ENCODE results near the gene GPR68. TPM values are rescaled to one million over a fixed set of nuclear protein-coding genes. Genes with fewer than 3 reads are reported as not detected.
"Not testable (repeated sequence)": the region's sequence is repeated elsewhere in the genome, so short reads cannot be mapped to it uniquely, and the experiment has no call there.

GPR68 gene
- total RNA-seq, 2 donors from 2014 or later = 36.8 to 44.8 TPM

DNA sequence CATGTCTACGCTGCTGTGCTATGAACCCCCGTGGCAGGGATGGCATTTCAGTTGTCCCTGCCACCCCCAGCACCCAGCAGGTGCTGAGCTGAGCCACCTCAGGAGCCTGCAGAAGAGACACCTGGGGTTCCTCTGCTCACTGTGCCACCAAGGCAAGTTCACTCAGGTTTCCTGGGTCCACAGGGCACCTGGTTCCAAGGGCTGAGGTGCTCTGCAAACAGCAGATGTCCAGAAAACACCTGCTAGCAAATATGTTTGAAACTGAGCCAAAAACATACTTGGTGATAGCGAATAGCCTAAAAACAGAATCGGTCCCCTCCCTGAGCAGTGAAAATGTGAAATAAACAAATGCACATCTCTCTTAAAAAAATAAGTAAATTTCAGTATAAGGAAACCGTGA, 35.6 kb upstream of the GPR68 start:
- Mint-ChIP-seq H3K27ac (peak overlapping the region; percentile 50), H3K36me3 (ENCODE audit: low read depth) (peaks cover 97% of the 10 kb centered on the region), H3K9me3 (no peaks in the 10 kb centered on the region), H3K27me3 (no peaks in the 10 kb centered on the region), H3K4me1 (no peaks in the 10 kb centered on the region), H3K4me3 (no peak overlapping the region)
- no peak for ATAC-seq (replicated peaks)

DNA sequence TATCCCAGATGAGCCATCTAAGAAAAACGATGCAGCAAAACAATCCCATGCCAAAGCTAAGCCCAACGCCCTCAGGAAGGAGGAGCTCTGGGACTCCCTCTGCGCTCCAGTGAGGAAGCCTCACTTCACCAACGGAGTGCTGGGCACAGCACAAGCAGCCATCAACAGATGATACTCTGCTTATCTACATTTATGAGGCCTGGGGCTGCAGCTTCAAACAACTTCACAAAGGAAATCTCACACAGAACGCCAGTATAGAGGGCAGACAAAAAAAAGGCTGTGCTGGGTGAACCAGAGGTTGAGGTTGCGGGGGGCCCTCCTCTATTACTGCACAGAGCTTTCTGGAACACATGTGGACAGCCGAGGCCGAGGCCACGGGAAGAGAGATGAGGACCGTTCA, 34.9 kb upstream of the GPR68 start:
- Mint-ChIP-seq H3K27ac (peak overlapping the region; percentile 50), H3K27me3 (no peaks in the 10 kb centered on the region), H3K4me1 (no peaks in the 10 kb centered on the region), H3K9me3 (no peaks in the 10 kb centered on the region), H3K4me3 (no peak overlapping the region), H3K36me3 (ENCODE audit: low read depth) (peaks cover 97% of the 10 kb centered on the region)
- ATAC-seq (replicated peaks) = no peak

DNA sequence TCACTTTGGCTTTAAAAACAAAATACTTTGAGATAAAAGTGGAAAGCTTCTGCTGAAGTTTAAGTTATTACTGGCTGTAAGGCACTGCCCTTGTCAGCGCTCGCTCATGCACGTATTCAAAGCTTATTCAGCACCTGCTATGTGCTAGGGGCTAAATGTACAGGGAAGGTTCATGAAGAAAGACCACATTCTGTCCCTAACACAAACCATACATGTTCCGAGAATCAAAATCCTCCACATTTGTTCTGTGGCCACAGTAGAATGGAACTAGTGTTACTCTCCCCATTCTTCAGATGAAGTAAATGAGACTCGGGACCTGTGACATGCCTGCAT, 33.8 kb upstream of the GPR68 start:
- ATAC-seq (replicated peaks) = no peak
- no peaks in the 10 kb centered on the region for H3K4me1 Mint-ChIP-seq
- H3K27me3 Mint-ChIP-seq = no peaks in the 10 kb centered on the region
- H3K4me3 Mint-ChIP-seq = no peak overlapping the region
- H3K36me3 Mint-ChIP-seq (ENCODE audit: low read depth) = peaks cover 97% of the 10 kb centered on the region
- no peaks in the 10 kb centered on the region for H3K9me3 Mint-ChIP-seq
- H3K27ac Mint-ChIP-seq = no peak overlapping the region

DNA sequence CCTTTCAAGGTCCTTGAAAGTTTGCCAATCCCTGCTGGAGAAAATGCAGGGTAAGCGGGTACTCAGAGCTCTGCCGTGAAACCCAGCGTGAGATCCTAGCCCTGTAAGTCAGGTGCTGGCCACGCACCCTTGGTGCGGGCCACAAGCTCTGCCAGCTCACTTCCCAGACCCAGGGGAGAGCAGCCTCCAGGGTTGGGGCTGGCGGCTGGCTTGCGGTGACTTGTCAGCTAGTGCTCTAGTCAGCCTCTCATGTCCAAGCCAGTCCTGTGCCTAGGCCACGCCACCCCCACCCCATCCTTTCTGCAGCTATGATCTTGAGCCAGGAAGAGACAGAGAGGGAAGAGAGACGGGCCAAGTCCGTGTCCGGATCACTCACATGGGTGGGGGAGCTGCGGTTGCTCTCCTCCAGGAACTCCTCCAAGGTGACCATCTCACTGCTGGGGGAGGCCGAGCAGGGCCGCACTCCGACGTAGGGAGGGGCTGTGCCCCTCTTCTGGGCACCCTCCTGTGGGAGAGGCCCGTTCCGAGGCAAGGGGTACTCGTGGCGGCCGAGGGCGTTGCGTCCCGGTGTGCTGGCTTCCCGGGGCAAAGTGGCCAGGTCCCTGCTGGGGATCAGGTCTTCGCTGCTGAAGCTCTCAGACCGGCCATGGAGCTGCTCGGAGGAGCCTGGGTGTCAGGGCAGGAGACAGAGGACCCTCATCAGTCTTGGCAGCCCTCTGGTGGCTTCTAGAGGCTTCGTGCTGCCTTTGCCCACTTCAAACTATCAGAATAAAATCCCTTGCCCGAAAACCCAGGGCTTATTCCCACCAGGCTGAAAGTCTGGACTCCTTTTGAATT, 33.3 kb upstream of the GPR68 start:
- Mint-ChIP-seq H3K9me3 (no peaks in the 10 kb centered on the region), H3K36me3 (ENCODE audit: low read depth) (peaks cover 95% of the 10 kb centered on the region), H3K4me1 (no peaks in the 10 kb centered on the region), H3K4me3 (no peak overlapping the region), H3K27ac (no peak overlapping the region), H3K27me3 (no peaks in the 10 kb centered on the region)
- no peak for ATAC-seq (replicated peaks)

DNA sequence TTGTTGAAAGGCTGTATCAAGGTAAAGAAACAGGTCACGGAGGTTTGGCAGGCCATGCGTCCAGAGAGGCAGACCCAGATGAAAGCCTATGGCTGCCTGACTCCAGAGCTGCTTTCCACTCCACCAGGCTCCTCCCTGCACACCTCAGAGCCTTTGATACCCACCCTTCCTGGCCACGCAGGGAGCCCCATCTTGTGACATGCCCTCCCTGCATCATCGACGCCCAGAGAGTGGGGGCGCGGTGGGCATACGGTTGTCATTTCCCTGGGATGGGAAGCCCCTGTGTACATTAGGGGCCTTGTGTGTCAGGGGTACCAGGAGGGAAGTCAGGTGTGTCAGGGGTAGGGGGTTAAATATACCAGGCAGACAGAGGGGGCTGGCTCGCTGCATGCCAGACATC, 30.3 kb upstream of the GPR68 start:
- H3K36me3 Mint-ChIP-seq (ENCODE audit: low read depth) = peaks cover 90% of the 10 kb centered on the region
- H3K4me1 Mint-ChIP-seq = peaks cover 3% of the 10 kb centered on the region
- H3K27ac Mint-ChIP-seq = peak overlapping the region; percentile 67
- H3K4me3 Mint-ChIP-seq = no peak overlapping the region
- no peaks in the 10 kb centered on the region for H3K27me3 Mint-ChIP-seq
- ATAC-seq (replicated peaks) = no peak
- no peaks in the 10 kb centered on the region for H3K9me3 Mint-ChIP-seq

DNA sequence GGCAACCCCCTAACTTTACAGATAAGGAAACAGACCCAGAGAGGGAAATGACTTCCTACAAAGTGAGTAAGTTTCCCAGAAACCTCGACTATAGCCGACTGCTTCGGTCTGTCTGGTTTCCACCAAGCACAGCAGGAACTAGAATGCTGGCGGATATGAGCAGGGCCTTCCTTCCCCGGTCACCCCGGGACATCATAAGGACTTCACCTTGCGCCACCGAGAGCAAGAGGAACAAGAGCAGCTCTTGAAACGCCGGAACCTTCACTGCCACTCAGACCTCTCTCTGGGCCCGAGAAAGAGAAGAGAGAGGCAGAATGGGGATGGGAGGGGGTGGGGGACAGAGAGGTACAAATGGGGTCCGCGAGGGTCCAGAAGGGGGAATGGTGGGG, 29.4 kb upstream of the GPR68 start:
- ATAC-seq (replicated peaks) = no peak
- Mint-ChIP-seq H3K9me3 (no peaks in the 10 kb centered on the region), H3K4me1 (peaks cover 11% of the 10 kb centered on the region), H3K36me3 (ENCODE audit: low read depth) (peaks cover 90% of the 10 kb centered on the region), H3K4me3 (no peak overlapping the region), H3K27me3 (no peaks in the 10 kb centered on the region), H3K27ac (no peak overlapping the region)

DNA sequence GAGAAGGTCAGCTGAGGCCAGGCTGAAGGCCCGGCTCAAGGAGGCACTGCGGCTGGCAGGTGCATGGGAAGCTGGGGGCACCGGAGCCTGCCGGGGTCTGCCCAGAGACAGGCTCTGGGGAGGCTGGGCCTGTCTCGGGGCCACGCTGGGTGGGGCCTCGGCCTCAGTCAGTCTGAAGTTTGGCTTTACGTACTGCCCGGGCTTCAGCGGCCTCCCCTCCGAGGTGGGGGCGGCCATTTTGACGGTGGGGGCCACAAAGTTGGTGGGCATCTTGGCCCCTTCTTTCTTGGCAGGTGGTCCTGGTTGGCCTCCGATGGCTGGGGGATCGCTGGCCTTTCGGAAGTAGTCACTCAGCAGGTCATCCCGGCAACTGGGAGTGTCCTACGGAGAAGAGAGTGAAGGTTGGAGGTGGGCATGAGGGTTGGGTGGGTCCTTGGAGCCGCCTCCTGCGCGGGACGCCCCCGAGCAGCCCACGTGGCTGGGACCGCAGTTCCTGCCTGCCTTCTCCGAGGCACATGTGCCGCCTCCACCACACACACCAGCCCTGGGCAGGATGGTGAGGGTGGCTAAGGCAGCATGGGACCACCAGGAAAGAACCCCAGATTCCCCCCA, 28.9 kb upstream of the GPR68 start:
- peaks cover 85% of the 10 kb centered on the region for H3K36me3 Mint-ChIP-seq (ENCODE audit: low read depth)
- H3K27ac Mint-ChIP-seq = no peak overlapping the region
- peaks cover 11% of the 10 kb centered on the region for H3K4me1 Mint-ChIP-seq
- H3K27me3 Mint-ChIP-seq = no peaks in the 10 kb centered on the region
- H3K4me3 Mint-ChIP-seq = no peak overlapping the region
- ATAC-seq (replicated peaks) = no peak
- H3K9me3 Mint-ChIP-seq = no peaks in the 10 kb centered on the region

DNA sequence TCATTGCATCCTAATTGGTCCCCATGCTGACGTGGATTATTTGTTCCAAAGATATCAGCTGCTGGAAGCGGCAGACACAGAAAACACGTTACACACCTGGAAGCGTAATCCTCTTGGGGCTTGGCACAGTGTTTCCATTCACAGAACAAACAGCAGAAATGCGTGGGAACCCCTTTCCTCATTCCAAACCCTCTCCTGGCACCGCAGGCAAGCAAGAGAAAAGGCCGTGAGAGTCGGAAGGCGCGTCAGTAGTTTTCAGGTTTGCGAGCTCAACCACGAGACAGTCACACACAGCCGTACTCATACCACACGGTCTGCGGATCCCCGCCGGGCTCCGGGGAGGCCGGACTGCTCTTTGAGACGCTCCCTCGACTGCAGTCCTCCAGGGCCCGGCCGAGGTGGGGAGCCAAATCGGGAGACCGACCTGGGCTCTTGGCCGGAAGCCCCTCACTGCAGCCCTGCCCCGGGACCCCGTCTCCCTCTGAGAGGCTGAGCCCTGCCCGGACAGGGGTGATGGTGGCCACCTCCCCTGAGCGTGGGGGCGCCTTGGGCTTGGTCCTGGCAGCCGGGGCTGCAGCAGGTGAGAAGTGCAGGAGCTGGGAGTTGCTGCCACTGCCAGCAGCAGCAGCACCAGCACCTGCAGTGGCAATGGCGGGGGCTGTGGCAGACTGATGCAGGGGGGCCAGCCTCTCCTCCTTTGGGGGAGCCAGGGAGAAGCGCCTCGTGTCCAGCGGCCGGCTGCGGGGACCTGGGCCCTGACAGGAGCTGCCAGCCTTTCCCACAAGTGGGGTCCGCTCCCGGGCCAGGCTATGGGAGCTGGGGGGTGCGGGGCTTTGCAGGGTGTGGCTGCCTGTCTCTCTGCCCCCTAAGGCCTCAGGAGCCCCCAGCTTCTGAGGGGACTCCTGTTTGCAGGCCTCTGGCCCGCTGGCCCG, 28.1 kb upstream of the GPR68 start:
- Mint-ChIP-seq H3K4me3 (no peak overlapping the region), H3K36me3 (ENCODE audit: low read depth) (peaks cover 78% of the 10 kb centered on the region), H3K9me3 (no peaks in the 10 kb centered on the region), H3K27me3 (no peaks in the 10 kb centered on the region), H3K27ac (peak overlapping the region; percentile 13), H3K4me1 (peaks cover 11% of the 10 kb centered on the region)
- no peak for ATAC-seq (replicated peaks)

DNA sequence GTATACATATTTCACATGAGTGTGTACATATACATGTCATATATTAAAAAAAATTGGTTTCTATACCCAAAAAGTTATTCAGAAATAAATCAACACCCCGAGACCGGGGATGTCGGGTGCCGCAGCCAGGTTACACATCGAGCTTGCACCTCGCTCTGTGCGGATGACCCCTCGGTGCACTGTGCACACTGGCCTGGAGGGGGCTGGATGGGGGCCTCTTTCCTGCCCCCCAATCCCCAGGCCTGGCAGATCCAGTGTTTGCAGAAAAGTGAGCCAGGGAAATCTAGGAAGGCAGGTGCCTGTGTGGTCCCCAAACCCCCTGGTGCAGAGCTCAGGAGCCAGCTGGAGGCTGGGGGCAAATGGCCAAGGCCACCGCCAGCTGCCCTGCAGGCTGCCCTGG, 27.1 kb upstream of the GPR68 start:
- no peaks in the 10 kb centered on the region for H3K9me3 Mint-ChIP-seq
- H3K27me3 Mint-ChIP-seq = no peaks in the 10 kb centered on the region
- H3K4me3 Mint-ChIP-seq = no peak overlapping the region
- ATAC-seq (replicated peaks) = no peak
- H3K27ac Mint-ChIP-seq = no peak overlapping the region
- H3K36me3 Mint-ChIP-seq (ENCODE audit: low read depth) = peaks cover 68% of the 10 kb centered on the region
- H3K4me1 Mint-ChIP-seq = peaks cover 11% of the 10 kb centered on the region

DNA sequence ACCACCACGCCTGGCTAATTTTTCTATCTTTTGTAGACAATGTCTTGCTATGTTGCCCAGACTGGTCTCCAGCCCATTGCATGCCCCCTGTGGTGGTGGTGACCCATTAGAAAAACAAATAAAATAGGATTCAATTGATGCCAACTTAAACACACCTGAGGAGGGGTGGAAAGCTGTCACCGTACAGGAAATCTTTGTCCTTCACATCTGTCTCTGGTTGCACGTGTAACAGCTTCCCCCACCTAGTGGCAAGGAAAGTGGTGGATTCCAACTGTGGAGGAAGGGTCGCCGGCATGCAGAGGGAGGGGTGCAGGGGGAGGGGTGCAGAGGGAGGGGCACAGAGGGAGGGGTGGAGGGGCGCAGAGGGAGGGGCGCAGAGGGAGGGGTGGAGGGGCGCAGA, 26.1 kb upstream of the GPR68 start:
- Mint-ChIP-seq H3K4me1 (peaks cover 15% of the 10 kb centered on the region), H3K36me3 (ENCODE audit: low read depth) (peaks cover 60% of the 10 kb centered on the region), H3K4me3 (no peak overlapping the region), H3K27me3 (no peaks in the 10 kb centered on the region), H3K9me3 (no peaks in the 10 kb centered on the region), H3K27ac (peak overlapping the region; percentile 82)
- no peak for ATAC-seq (replicated peaks)

DNA sequence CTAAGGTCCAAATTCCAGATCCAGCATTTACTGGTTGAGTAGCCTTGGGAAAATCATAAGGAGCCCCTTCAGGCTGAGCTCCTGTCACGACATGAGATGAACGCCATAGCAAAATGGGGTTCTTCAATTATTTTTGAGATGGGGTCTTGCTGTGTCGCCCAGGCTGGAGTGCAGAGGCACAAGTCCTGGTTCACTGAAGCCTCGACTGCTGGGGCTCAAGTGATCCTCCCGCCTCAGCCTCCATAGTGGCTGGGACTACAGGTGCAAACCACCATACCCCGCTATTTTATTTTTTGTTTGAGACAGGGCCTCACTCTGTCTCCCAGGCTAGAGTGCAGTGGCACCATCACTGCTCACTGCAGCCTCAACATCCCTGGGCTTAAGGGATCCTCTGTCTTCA, 25.7 kb upstream of the GPR68 start:
- H3K27ac Mint-ChIP-seq = peak overlapping the region; percentile 82
- no peak overlapping the region for H3K4me3 Mint-ChIP-seq
- peaks cover 56% of the 10 kb centered on the region for H3K36me3 Mint-ChIP-seq (ENCODE audit: low read depth)
- peaks cover 15% of the 10 kb centered on the region for H3K4me1 Mint-ChIP-seq
- H3K9me3 Mint-ChIP-seq = no peaks in the 10 kb centered on the region
- no peak for ATAC-seq (replicated peaks)
- no peaks in the 10 kb centered on the region for H3K27me3 Mint-ChIP-seq

DNA sequence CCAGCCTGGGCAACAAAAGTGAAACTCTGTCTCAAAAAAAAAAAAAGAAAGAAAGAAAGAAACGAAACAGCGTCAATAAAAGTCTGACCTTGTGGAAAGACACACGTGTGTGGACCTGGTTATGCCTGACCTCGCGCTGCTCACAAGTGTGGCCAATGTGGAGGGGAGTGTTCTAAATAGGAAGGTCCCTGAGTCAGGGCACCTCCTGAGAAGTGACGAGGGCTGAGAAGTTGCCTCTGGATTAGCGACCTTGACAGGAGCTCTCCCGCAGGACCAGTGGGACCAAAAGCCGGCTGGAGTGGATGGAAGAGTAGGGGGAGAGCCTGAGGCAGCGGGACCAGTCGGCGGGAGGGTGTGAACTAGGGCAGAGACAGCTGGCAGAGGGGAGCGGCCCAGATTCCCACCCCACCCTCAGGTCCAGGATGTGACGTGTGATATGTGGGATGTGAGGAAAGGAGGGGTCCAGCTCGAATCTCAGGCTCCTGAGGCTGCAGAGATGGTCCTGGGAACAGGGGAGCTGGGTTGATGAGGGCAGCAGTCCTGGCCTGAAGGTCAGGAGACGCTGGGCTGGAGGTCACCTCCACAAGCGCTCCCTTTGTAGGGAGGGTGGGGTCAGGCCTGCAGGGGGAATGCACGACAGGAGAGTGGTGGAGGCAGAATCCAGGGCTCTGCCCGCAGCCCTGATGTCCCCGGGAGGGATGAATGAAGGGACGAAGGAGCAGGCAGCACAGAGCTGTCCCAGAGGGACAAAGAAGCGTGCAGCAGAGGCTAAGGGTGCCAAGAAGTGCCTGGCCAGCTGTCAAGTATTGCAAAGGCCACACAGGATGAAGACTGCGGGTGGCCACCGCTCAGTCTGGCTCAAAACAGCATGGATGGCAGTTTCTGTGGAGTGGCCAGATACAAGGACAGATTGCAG, 24.8 kb upstream of the GPR68 start:
- peaks cover 15% of the 10 kb centered on the region for H3K4me1 Mint-ChIP-seq
- peak overlapping the region; percentile 82 for H3K27ac Mint-ChIP-seq
- no peaks in the 10 kb centered on the region for H3K27me3 Mint-ChIP-seq
- no peaks in the 10 kb centered on the region for H3K9me3 Mint-ChIP-seq
- no peak for ATAC-seq (replicated peaks)
- H3K36me3 Mint-ChIP-seq (ENCODE audit: low read depth) = peaks cover 48% of the 10 kb centered on the region
- H3K4me3 Mint-ChIP-seq = no peak overlapping the region

DNA sequence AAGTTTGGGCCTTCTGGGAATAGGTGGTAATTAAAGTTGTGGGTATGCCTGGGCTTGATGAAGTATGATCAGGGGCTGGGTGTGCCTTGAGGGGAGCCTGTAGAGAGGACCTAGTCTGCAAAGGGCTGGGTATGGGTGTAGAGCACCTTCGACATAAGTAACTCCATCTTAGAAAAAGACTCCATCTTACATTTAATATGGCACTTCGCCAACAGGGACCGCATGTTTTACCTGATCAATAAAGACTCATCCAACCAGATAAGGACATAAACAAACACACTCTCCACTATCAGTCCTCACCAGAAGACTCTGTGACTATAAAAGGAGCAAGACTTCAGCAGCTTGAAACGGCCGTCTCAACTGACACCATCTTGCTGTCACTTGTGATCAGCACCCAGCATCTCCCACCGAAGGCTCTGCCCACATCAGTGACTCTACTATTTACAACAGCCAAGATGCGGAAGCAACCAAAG, 23.5 kb upstream of the GPR68 start:
- Mint-ChIP-seq H3K27me3 (no peaks in the 10 kb centered on the region), H3K4me3 (no peak overlapping the region), H3K9me3 (no peaks in the 10 kb centered on the region), H3K36me3 (ENCODE audit: low read depth) (peaks cover 37% of the 10 kb centered on the region), H3K27ac (peak overlapping the region; percentile 6), H3K4me1 (peaks cover 23% of the 10 kb centered on the region)
- no peak for ATAC-seq (replicated peaks)

DNA sequence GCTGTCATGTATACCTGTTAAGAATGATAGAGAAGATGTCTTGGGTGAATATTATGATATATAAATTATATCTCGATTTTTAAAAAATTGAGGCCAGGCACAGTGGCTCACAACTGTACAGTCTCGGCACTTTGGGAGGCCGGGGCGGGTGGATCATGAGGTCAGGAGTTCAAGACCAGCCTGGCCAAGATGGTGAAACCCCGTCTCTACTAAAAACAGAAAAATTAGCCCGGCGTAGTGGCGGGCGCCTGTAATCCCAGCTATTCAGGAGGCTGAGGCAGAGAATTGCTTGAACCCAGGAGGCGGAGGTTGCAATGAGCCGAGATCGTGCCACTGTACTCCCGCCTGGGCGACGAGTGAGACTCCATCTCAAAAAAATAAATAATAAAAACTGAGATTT, 21.8 kb upstream of the GPR68 start:
- ATAC-seq (replicated peaks); H3K4me3 Mint-ChIP-seq; H3K27ac Mint-ChIP-seq; H3K27me3 Mint-ChIP-seq; H3K9me3 Mint-ChIP-seq: not testable (repeated sequence)
- H3K4me1 Mint-ChIP-seq = peaks cover 27% of the 10 kb centered on the region
- peaks cover 21% of the 10 kb centered on the region for H3K36me3 Mint-ChIP-seq (ENCODE audit: low read depth)

Data from activated T-helper 17 cell treated with anti-CD3 and anti-CD28 coated beads, Interleukin-2, amount 50 U/mL, for 72 hours (primary cell).